HL-60/S4 treated with retinoic acid at 250 ng/mL for 4 days and 3 days (cell line): ENCODE results near the gene REG3G.

Experiments used
- in situ Hi-C: fragments of 300-500 bp; cut with MboI; formaldehyde crosslinking; loops from 2 replicates; pipeline ENCODE4 v1.7.0; 2022; ENCODE audit warnings: low sequenced_read_pairs

REG3G gene

DNA sequence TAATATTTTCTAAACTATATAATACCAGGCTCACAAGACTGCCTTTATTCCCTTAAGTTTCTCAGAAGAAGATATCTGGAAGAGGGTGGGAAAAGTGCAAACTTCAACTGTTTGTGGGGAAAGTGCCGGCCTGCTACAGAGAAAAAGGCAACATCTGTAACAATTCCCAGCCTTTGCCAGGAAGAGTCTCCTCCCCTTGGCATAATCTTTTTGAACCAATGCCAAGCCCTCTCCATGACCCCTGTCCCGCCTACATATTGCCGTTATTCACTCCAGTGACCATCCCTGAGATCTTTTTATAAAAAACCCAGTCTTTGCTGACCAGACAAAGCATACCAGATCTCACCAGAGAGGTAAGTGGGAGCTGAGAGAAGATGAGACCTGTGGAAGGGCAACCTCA, at the start of gene REG3G:
Gene REG3G (plus strand): TSS at position 282 of the 400 bp plus-strand sequence. CDS start 392 bp downstream, outside the sequence.
- in situ Hi-C loops: no loop called here

- in situ Hi-C loops: loop anchor here (25.0 kb wide), 2 partner anchors 315 to 615 kb away; no protein-coding TSS in a partner anchor
Observed at GRCh38 chr2:78977661-78978145, 47.8 kb upstream of the REG3G start.

DNA sequence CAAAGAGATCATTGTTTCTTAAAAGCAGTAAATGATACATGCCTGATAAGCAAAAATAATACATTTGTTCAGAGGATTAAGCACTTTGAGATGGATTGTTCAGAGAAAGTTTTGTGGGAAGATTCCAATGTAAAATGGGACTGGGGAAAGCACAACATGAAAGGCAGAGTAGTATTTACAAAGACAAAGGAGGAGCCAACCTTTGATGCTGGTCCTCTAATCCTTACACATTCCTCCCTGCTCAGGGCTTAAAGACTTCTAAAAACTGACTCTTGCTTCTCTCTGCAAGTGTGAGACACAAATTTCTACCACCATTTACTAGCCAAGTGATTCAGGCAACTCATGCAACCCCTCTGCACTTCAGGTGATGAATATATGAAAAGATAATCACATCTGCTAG, 47.2 kb upstream of the REG3G start:
- in situ Hi-C loops: loop anchor here (25.0 kb wide), 2 partner anchors 316 to 616 kb away; no protein-coding TSS in a partner anchor

GRCh38 chr2:78979380-78980151, 45.9 kb upstream of the REG3G start:
- in situ Hi-C loops: loop anchor here (25.0 kb wide), 2 partner anchors 317 to 617 kb away; no protein-coding TSS in a partner anchor

- in situ Hi-C loops: loop anchor here (25.0 kb wide), 2 partner anchors 318 to 618 kb away; no protein-coding TSS in a partner anchor
Observed at GRCh38 chr2:78980152-78980465, 45.4 kb upstream of the REG3G start.

- in situ Hi-C loops: loop anchor here (25.0 kb wide), 2 partner anchors 319 to 619 kb away; no protein-coding TSS in a partner anchor
Observed at GRCh38 chr2:78980871-78981270, 44.6 kb upstream of the REG3G start.

DNA sequence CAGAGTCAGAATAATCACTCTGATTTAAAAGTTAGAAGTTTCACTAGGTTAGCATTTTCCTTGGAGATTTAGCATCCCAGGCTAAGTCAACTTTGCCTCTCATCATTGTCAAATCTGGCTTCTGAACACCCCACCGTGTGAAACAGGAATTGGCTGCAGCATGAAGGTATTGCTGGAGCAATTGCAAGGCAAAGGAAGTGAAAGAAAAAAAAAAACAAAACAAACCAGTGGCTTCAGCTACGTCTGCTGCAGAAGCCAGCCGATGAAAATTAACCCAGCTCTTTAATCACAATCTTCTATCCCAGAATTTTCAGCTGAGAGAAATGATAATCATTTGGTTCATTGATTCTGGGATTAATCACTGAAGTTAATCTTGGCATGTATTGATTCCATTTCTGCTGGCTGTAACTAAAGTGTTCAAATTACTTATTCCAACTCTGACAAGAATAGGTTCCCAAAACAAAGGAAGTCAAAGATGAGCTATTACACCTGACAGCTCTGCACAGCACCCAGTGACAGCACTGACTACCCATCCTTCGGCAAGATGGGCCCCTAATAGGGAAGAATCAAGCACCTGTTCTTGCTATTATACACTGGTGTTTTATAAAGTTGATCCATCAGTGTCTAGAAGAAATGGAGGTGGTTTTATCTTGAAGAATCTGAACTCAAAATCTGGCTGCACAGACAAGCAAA, 42.7 kb upstream of the REG3G start:
- in situ Hi-C loops: loop anchor here (25.0 kb wide), 2 partner anchors 320 to 620 kb away; no protein-coding TSS in a partner anchor

DNA sequence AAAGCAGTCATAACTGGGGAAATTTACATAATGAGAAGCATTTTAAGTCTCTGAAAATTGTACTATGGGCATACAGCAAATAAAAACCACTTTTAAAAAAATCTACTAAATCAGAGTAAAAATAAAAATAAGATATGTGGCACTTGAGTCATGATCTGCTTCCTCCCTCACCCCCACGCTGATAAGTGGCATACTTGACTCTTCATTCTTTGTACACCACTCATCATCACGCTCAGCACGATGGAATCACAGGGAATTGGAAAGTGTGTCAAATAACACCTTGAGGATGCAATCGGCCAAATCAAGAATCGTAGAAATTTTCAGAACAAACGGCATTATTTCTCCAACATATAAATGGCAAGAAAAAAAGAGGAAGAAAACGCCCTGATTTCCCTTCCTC, 41.1 kb upstream of the REG3G start:
- in situ Hi-C loops: loop anchor here (25.0 kb wide), 2 partner anchors 322 to 622 kb away; no protein-coding TSS in a partner anchor

DNA sequence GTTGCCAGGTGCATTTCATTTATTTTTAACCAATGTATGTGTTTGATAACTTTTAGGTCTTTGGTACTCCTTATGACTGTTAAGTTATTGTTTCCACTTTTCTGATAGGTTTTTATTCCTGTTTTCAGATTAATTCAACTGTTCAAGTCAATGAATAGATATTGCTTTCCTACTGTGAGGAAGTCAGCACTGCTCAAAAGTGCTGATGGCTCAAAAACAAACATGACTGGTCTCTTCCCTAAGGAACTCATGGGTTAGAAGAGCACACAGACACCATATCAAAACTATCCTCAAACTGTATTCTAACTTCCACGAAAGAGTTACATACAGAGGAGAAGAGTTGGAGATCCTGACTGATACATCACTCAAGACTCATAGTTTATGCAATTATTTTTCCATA, 39.9 kb upstream of the REG3G start:
- in situ Hi-C loops: loop anchor here (25.0 kb wide), 2 partner anchors 323 to 623 kb away; no protein-coding TSS in a partner anchor

GRCh38 chr2:78989051-78989450, 36.5 kb upstream of the REG3G start:
- in situ Hi-C loops: loop anchor here (25.0 kb wide), 2 partner anchors 327 to 627 kb away; no protein-coding TSS in a partner anchor

- in situ Hi-C loops: loop anchor here (25.0 kb wide), 2 partner anchors 330 to 630 kb away; no protein-coding TSS in a partner anchor
Observed at GRCh38 chr2:78992451-78992806, 33.1 kb upstream of the REG3G start.

GRCh38 chr2:78992807-78993517, 32.5 kb upstream of the REG3G start:
- in situ Hi-C loops: loop anchor here (25.0 kb wide), 2 partner anchors 331 to 631 kb away; no protein-coding TSS in a partner anchor

DNA sequence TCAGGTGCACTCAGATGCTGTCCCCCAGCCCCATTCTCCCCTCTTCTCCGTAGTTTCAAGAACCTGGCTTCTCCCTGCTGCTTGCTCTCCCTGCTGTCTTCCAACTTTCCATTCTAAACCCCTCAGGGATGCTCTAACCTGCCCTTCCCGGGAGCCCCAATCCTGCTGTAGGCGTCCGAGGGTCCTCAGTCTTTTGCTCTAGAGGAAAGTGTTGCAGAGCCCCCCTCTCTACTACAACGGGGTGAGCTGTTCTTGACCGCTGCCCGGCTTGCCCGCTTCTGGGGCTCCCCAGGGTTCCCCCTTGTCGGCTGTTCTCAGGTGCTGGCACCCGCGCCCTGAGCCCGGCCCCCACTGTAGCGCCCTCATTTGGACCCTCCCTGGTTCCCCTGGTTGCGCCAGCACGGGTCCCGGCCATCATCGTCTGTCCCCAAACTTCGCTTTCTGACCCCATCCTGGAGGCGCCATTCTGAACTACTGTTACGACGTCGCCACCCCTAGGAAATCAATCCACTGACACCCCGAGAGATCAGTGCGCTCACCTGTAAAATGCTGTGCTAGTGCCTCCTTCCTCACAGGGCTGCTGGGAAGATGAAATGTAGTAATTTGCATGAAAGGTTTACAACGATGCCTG, 31.9 kb upstream of the REG3G start:
- in situ Hi-C loops: loop anchor here (25.0 kb wide), 2 partner anchors 331 to 631 kb away; no protein-coding TSS in a partner anchor

GRCh38 chr2:78994789-78995188, 30.7 kb upstream of the REG3G start:
- in situ Hi-C loops: loop anchor here (25.0 kb wide), 2 partner anchors 332 to 632 kb away; no protein-coding TSS in a partner anchor

DNA sequence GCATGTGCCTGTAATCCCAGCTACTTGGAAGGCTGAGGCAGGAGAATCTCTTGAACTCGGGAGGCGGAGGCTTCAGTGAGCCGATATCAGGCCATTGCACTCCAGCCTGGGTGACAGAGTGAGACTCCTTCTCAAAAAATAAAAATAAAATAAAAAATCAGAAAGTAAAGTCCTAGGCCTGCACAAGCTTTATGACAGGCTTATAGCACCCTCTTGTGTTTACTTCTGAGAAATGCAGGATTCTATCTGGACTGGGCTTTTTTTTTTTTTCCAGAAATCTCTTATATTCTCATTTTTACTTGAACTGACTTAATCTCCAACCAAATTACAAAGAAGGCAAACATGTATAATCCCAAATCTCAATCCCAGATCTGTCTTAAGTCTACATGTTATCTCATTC, 26.1 kb upstream of the REG3G start:
- in situ Hi-C loops: loop anchor here (25.0 kb wide), 2 partner anchors 337 to 637 kb away; no protein-coding TSS in a partner anchor

DNA sequence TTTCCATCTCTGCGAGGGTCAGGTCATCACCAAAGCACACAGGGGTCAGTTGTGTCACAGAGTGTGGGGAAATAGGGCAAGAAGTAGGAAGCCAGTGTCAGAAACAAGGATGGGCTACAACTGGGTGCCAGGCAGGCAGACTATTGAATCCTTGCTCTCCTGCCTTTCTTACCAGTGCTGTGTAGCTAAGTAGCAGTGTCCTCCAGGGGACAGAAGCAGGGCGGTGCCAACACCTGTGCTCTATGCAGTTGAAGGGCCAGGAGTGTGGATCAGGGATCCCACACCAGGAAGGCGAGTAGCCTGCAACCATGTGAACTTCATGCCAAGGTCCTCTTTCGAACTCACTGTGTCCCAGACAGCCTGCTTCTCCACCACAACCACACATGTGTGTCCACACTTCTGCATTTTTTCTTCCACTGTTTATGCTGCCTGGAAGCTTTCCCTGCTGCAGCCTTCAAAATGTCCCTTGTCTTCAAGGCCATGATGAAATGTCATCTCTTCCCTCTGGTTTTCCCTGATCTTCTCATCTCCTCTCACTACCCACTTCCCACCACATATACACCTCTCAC, 25.4 kb upstream of the REG3G start:
- in situ Hi-C loops: no loop called here

GRCh38 chr2:79001285-79001684, 24.2 kb upstream of the REG3G start:
- in situ Hi-C loops: no loop called here

DNA sequence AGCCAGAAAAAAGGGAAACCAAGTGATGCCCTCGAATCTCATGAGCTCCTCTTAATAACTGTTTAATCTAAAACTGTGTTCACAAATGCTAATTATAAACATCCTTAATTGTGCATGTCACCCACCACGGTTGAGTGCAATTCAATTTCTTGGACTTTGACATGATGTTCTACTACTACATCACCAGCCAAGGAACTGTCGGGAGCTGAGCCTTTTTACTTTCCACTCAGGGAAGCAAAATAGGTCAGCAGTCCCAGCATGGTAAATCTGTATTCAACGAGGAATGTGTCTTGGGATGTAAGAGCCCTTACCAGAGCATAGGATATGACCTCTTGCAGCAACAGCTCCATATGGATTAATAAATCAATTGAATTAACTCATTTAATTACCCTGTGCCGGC, 20.8 kb upstream of the REG3G start:
- in situ Hi-C loops: no loop called here

DNA sequence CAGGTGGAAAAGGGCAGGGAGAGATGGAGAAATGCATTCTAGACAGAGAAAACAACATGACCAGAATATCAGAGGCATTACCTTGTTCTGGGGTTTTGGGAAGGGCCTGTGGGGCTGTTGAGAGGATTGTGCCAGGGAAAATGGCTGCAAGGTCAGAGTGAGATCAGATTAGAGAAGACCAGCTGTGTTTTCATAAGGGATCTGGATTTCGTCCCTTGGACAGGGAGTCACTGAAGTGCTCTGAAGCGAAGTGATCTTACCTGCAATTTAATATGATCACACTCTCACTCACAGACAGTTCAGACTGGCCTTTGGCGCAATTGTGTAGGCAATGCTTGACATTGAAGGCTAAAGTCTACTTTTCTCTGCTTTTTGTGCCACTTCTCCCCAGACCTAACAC, 20.3 kb upstream of the REG3G start:
- in situ Hi-C loops: no loop called here

- in situ Hi-C loops: no loop called here
Observed at GRCh38 chr2:79009388-79009787, 16.1 kb upstream of the REG3G start.
